Spleen (tissue), 11 donors: Measurements from ENCODE around the gene PHC1. TPM values are rescaled to one million over a fixed set of nuclear protein-coding genes. Genes with fewer than 3 reads are reported as not detected.

ENCODE experiments used
- DNase-seq: peaks from one replicate; pipeline ENCODE4 v3.0.0-alpha.2; 2020
- H3K27ac ChIP-seq, 8 donors: fragments of 200-600 bp; sonication (generic) in 7 of 8; 1 replicate in 4 of 8; 2 replicates in 4 of 8; pipeline versions ENCODE4 v1.5.0 to v1.8.0; 2016 to 2021; ENCODE audit warnings: inconsistent platforms in 4 of 8, mild to moderate bottlenecking in 4 of 8, moderate library complexity in 1 of 8
- H3K27me3 ChIP-seq, 7 donors: fragments of 200-600 bp; sonication (generic) in 6 of 7; replicated peaks in 1 of 7; 1 replicate in 4 of 7; 2 replicates in 3 of 7; pipeline versions ENCODE4 v1.5.0 to v1.8.0; 2016 to 2021; ENCODE audit warnings: inconsistent platforms in 3 of 7, mild to moderate bottlenecking in 1 of 7
- H3K36me3 ChIP-seq, 6 donors: fragments of 200-600 bp; sonication (generic) in 5 of 6; 1 replicate in 4 of 6; 2 replicates in 2 of 6; pipeline versions ENCODE4 v1.5.0 to v1.8.0; 2016 to 2021; ENCODE audit warnings: inconsistent platforms in 2 of 6
- H3K4me1 ChIP-seq, 6 donors: fragments of 200-600 bp; sonication (generic) in 5 of 6; 1 replicate in 3 of 6; 2 replicates in 3 of 6; pipeline versions ENCODE4 v1.5.0 to v1.8.0; 2016 to 2021; ENCODE audit warnings: inconsistent platforms in 3 of 6
- H3K4me3 ChIP-seq, 8 donors: fragments of 200-600 bp; sonication (generic) in 7 of 8; 1 replicate in 4 of 8; 2 replicates in 4 of 8; pipeline versions ENCODE4 v1.5.0 to v1.8.0; 2016 to 2021; ENCODE audit warnings: inconsistent platforms in 4 of 8, mild to moderate bottlenecking in 4 of 8, moderate library complexity in 2 of 8
- H3K9me3 ChIP-seq, 8 donors: fragments of 200-600 bp; sonication (generic) in 7 of 8; 1 replicate in 4 of 8; 2 replicates in 4 of 8; pipeline versions ENCODE4 v1.5.0 to v1.8.0; 2016 to 2021; ENCODE audit warnings: inconsistent platforms in 4 of 8
- POLR2A ChIP-seq, 3 donors: fragments of 450-650 bp; IDR thresholded peaks; one replicate each; pipeline ENCODE4 v1.5.1; 2017; ENCODE audit warnings: antibody characterized with exemption in 3 of 3, mild to moderate bottlenecking in 1 of 3
- POLR2AphosphoS5 ChIP-seq, 3 donors: sonication (generic); formaldehyde crosslinking; IDR thresholded peaks; one replicate each; pipeline ENCODE4 v1.5.1; 2017; ENCODE audit warnings: antibody characterized with exemption in 3 of 3
- WGBS, 5 donors: extraction: QIAGEN DNeasy Blood & Tissue Kit in 3 of 5; methylation state at CpG; one replicate each; pipeline versions ENCODE4 v1.1.5 to v1.1.7; 2013 to 2018; 5-methylcytosine and 5-hydroxymethylcytosine counted together
- intact Hi-C: fragments of 100-400 bp; cut with DNase I; formaldehyde crosslinking; loops from one replicate; pipeline ENCODE4 v1.15.0; 2023; ENCODE audit warnings: low total_unique reads
- polyA plus RNA-seq, 3 donors: library from polyadenylated mRNA; stranded (reverse); fragments of 200-250 nt; gene quantifications; one replicate each; pipeline ENCODE4 v1.2.1, GENCODE V29; 2013
- total RNA-seq, 7 donors: library from RNA; depleted of rRNA in 3 of 7; stranded (reverse); fragments of >200 nt in 3 of 7; fragmentation: NEBNext Ultra II Directional in 4 of 7; extraction: Animal tissue kit (Norgen Biotek cat#: 25700) in 4 of 7; gene quantifications; one replicate each; pipeline versions ENCODE4 v1.1.0 to v1.2.1, GENCODE V29; 2016 to 2021
- TF ChIP-seq, protein P1 (sequence below), 11 experiments: fragments of 200-600 bp in 7 of 11; fragments of 450-650 bp in 4 of 11; sonication (generic) in 4 of 11; IDR thresholded peaks in 8 of 11; conservative IDR thresholded peaks in 3 of 11; 1 replicate in 7 of 11; 2 replicates in 4 of 11; pipeline versions ENCODE4 v1.4.0 to v1.8.0; 2016 to 2021; ENCODE audit warnings: antibody characterized with exemption in 11 of 11, inconsistent platforms in 4 of 11, mild to moderate bottlenecking in 1 of 11
- donor health status: healthy with polysubstance abuse.
- donor health status: DM: no; HTN: no; CAD: no; lungs with moderate emphysema.
- donor health status: DM: no; HTN: no; CAD: no.
- donor health status: Bipolar disorder and iron deficiency.
- donor health status: healthy.
- donor health status: DM: no; HTN: no; CAD: no.
- donor health status: DM: yes; HTN: yes; CAD: no.

The PHC1 gene
- total and polyA plus RNA-seq, 10 donors, result 16.5 to 51.1 (median 28.2) TPM

DNA sequence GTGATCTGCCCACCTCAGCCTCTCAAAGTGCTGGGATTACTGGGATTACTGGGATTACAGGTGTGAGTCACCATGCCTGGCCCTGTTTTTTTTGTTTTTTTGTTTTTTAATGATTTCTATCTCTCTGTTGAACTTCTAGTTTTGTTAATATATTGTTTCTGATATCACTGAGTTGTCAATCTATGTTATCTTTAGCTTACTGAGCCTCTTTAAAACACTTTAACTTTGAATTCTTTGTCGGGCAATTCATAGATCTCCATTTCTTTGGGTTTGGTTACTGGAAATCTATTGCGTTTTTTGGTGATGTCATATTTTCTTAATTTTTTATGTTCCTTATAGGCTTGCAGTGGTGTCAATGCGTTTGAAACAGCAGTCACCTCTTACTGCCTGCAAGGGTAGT lies 65.8 kb downstream of the PHC1 start:
- Histone ChIP-seq H3K27ac (no peak overlapping the region), H3K36me3 (no peaks in the 10 kb centered on the region), H3K4me3 (no peak overlapping the region), H3K27me3 (no peaks in the 10 kb centered on the region), H3K4me1 (no peaks in the 10 kb centered on the region), H3K9me3 (peaks cover 0 to 41% (median 34%) of the 10 kb centered on the region in 8 donors)
- WGBS, 5 donors, result 94 to 97% (median 95%) methylated on average over 3 of the region's 3 CpGs
- DNase-seq, result no peak
- TF ChIP-seq, protein P1, sequence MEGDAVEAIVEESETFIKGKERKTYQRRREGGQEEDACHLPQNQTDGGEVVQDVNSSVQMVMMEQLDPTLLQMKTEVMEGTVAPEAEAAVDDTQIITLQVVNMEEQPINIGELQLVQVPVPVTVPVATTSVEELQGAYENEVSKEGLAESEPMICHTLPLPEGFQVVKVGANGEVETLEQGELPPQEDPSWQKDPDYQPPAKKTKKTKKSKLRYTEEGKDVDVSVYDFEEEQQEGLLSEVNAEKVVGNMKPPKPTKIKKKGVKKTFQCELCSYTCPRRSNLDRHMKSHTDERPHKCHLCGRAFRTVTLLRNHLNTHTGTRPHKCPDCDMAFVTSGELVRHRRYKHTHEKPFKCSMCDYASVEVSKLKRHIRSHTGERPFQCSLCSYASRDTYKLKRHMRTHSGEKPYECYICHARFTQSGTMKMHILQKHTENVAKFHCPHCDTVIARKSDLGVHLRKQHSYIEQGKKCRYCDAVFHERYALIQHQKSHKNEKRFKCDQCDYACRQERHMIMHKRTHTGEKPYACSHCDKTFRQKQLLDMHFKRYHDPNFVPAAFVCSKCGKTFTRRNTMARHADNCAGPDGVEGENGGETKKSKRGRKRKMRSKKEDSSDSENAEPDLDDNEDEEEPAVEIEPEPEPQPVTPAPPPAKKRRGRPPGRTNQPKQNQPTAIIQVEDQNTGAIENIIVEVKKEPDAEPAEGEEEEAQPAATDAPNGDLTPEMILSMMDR (IDR thresholded peaks at IDR 0.05 in 8 of 11, conservative IDR thresholded peaks at IDR 0.05 in 3 of 11), result no peak
- TF ChIP-seq POLR2AphosphoS5 (IDR thresholded peaks at IDR 0.05) (no peak), POLR2A (IDR thresholded peaks at IDR 0.05) (no peak)
- intact Hi-C loops, result no loop called here

DNA sequence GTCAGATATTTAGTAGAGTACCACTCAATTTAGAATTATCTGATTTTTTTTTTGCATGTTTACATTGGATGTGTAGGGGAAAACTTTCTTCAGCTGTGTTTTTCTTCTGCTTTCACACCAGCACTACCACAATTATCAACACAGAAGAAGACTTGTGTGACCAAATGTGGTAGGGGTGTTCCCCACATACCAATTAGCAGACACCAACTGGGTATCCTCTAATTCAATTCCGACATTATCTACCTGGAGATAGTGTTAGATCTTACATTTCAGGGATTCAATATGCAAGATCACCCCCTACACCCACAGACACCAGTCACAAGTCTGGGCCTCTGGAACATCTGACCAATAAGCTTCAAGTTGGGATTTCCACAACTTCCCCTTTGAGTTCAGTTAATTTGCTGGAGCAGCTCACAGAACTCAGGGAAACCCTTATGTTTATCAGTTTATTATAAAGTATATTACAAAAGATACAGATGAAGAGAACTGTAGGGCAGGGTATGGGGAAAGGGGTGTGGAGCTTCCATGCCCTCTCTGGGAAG lies 71.0 kb downstream of the PHC1 start:
- Histone ChIP-seq H3K27me3 (no peaks in the 10 kb centered on the region), H3K4me1 (peaks cover 4 to 48% (median 34%) of the 10 kb centered on the region in 6 donors), H3K9me3 (peaks cover 0 to 9% (median 8%) of the 10 kb centered on the region in 8 donors), H3K36me3 (no peaks in the 10 kb centered on the region), H3K27ac (peak overlapping the region in 1 of 8 donors; percentile 19), H3K4me3 (no peak overlapping the region)
- 80 to 95% (median 86%) methylated on average over 1 of the region's 1 CpG for WGBS, 5 donors
- no peak for DNase-seq
- intact Hi-C loops, result no loop called here
- TF ChIP-seq, protein P1 (IDR thresholded peaks at IDR 0.05 in 8 of 11, conservative IDR thresholded peaks at IDR 0.05 in 3 of 11), result no peak
- no peak for TF ChIP-seq POLR2A (IDR thresholded peaks at IDR 0.05)
- no peak for TF ChIP-seq POLR2AphosphoS5 (IDR thresholded peaks at IDR 0.05)

DNA sequence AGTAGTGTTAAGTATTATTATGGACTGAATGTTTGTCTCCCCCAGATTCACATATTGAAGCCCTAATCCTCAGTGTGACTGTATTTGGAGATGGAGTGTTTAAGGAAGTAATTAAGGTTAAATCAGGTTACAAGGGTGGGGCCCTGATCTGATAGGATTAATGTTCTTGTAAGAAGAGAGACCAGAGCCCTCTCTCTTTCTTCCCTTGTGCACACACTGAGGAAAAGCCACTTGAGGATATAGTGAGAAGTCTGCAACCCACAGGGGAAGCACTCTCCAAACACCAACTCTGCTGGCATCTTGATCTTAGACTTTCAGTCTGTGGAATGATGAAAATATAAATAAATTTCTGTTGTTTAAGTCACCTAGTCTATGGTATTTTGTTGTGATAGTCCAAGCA lies 72.9 kb downstream of the PHC1 start:
- Histone ChIP-seq H3K36me3 (no peaks in the 10 kb centered on the region), H3K4me3 (no peak overlapping the region), H3K27me3 (no peaks in the 10 kb centered on the region), H3K9me3 (no peaks in the 10 kb centered on the region), H3K27ac (peak overlapping the region in 6 of 8 donors; percentile 29 to 77 (median 61)), H3K4me1 (peaks cover 4 to 61% (median 38%) of the 10 kb centered on the region in 6 donors)
- TF ChIP-seq, protein P1 (IDR thresholded peaks at IDR 0.05 in 8 of 11, conservative IDR thresholded peaks at IDR 0.05 in 3 of 11), result no peak
- TF ChIP-seq POLR2AphosphoS5 (IDR thresholded peaks at IDR 0.05) (no peak), POLR2A (IDR thresholded peaks at IDR 0.05) (no peak)
- intact Hi-C loops, result no loop called here
- DNase-seq, result no peak

DNA sequence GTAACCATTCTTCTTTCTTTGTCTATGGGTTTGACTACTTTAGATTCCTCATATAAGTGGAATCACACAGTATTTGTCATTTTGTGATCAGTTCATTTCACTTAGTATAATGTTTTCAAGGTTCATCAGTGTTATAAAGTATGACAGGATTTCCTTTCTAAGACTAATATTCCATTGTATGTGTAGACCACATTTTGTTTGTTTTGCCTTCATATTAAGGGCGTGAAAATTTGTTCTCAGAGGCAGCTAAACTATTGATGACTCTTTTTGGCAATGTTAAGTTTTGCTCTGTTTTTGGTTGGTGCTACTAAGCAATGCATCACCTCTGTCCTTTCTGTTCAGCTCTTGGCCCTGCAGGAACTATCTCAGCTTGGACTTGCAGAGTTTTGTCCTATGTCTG lies 73.4 kb downstream of the PHC1 start:
- H3K27me3 ChIP-seq, result no peaks in the 10 kb centered on the region
- H3K4me1 ChIP-seq, result peaks cover 4 to 66% (median 39%) of the 10 kb centered on the region in 6 donors
- H3K4me3 ChIP-seq, result no peak overlapping the region
- intact Hi-C loops, result no loop called here
- TF ChIP-seq POLR2A (IDR thresholded peaks at IDR 0.05), result no peak
- TF ChIP-seq, protein P1 (IDR thresholded peaks at IDR 0.05 in 8 of 11, conservative IDR thresholded peaks at IDR 0.05 in 3 of 11), result no peak
- TF ChIP-seq POLR2AphosphoS5 (IDR thresholded peaks at IDR 0.05), result no peak
- no peaks in the 10 kb centered on the region for H3K9me3 ChIP-seq
- H3K27ac ChIP-seq, result peak overlapping the region in 7 of 8 donors; percentile 10 to 77 (median 60)
- DNase-seq, result no peak
- 36 to 60% (median 48%) methylated on average over 1 of the region's 1 CpG for WGBS, 5 donors
- no peaks in the 10 kb centered on the region for H3K36me3 ChIP-seq
